Uterus (tissue), 2 donors: Measurements from ENCODE around the gene EIF4A2.

Experiments used
- POLR2A ChIP-seq, 2 donors: fragments of 450-650 bp; IDR thresholded peaks; one replicate each; pipeline ENCODE4 v1.6.1; 2016; ENCODE audit warnings: antibody characterized with exemption in 2 of 2, mild to moderate bottlenecking in 1 of 2, moderate library complexity in 1 of 2
- TF ChIP-seq, protein P1 (sequence below), 4 experiments: fragments of 200-600 bp in 2 of 4; fragments of 450-650 bp in 2 of 4; sonication (generic) in 2 of 4; IDR thresholded peaks; one replicate each; pipeline ENCODE4 v1.5.1; 2016 to 2019; ENCODE audit warnings: antibody characterized with exemption in 4 of 4, mild to moderate bottlenecking in 2 of 4, moderate library complexity in 1 of 4

GRCh38 chr3:186810336-186810996, 27.1 kb downstream of the EIF4A2 start:
- TF ChIP-seq, protein P1, sequence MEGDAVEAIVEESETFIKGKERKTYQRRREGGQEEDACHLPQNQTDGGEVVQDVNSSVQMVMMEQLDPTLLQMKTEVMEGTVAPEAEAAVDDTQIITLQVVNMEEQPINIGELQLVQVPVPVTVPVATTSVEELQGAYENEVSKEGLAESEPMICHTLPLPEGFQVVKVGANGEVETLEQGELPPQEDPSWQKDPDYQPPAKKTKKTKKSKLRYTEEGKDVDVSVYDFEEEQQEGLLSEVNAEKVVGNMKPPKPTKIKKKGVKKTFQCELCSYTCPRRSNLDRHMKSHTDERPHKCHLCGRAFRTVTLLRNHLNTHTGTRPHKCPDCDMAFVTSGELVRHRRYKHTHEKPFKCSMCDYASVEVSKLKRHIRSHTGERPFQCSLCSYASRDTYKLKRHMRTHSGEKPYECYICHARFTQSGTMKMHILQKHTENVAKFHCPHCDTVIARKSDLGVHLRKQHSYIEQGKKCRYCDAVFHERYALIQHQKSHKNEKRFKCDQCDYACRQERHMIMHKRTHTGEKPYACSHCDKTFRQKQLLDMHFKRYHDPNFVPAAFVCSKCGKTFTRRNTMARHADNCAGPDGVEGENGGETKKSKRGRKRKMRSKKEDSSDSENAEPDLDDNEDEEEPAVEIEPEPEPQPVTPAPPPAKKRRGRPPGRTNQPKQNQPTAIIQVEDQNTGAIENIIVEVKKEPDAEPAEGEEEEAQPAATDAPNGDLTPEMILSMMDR (IDR thresholded peaks at IDR 0.05): no peak
- no peak for TF ChIP-seq POLR2A (IDR thresholded peaks at IDR 0.05)
